ENCODE results near the gene ARMC7. TPM values are rescaled to one million over a fixed set of nuclear protein-coding genes. Genes with fewer than 3 reads are reported as not detected.

The ARMC7 gene
- total RNA-seq, 1 experiment from 2014 or later: 19.2 TPM

DNA sequence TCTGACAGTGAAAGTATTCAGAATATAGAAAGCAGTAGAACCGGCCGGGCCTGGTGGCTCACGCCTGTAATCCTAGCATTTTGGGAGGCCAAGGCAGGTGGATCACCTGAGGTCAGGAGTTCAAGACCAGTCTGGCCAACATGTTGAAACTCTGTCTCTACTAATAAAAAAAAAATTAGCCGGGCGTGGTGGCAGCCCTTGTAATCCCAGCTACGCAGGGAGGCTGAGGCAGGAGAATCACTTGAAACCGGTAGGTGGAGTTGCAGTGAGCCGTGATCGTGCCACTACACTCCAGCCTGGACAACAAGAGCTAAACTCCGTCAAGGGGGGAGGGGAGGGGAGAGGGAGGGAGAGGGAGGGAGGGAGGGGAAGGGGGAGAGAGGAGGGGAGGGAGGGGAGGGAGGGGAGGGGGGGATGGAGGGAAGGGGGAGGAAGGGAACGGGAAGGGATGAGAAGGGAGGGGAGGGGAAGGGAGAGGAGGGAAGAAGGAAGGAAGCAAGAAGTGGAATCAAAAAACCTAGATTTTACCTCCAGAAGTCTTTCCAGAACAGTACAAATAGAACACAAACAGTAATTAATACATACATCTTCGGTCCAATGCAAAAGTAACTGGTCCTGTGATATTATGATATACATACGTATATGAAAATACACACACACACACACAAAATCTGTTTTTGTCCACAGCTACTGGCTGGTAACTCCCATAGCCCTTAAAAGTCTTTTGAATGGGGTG, 32.6 kb downstream of the ARMC7 start:
- CTCF ChIA-PET: interaction anchor here (0.6 kb wide), 1 partner anchor 127 kb away, joined by 8 read pairs; no protein-coding TSS in a partner anchor
- Histone ChIP-seq H3K27me3 (ENCODE audit: insufficient read depth, low read depth) (no peaks in the 10 kb centered on the region), H3K4me3 (no peak overlapping the region), H3K4me2 (no peak overlapping the region), H3K4me1 (replicated peaks; ENCODE audit: insufficient read depth) (0 out of 2 replicates have a peak, but pooled peaks cover 9% of the 10 kb centered on the region), H3F3A (ENCODE audit: insufficient read depth, low read depth) (peaks cover 74% of the 10 kb centered on the region), H3K36me3 (ENCODE audit: low read depth) (peaks cover 65% of the 10 kb centered on the region), H3K9me3 (ENCODE audit: insufficient read depth, low read depth) (no peaks in the 10 kb centered on the region), H3K9me2 (ENCODE audit: insufficient read depth) (no peaks in the 10 kb centered on the region), H2AFZ (no peak overlapping the region), H4K20me1 (ENCODE audit: insufficient read depth) (no peaks in the 10 kb centered on the region), H3K79me2 (ENCODE audit: low read depth) (peaks cover 19% of the 10 kb centered on the region; the same call in 1 of the 2 replicates), H3K27ac (no peak overlapping the region)
- POLR2A ChIA-PET (ENCODE audit: unreplicated experiment): interaction anchor here (0.6 kb wide), 1 partner anchor 8 kb away, joined by 5 read pairs; no protein-coding TSS in a partner anchor
- intact Hi-C loops (cut with micrococcal nuclease; ENCODE audit: unreplicated experiment): no loop called here
- no peak for DNase-seq
- no TSS peak for BruUV-seq (replicated peaks)
- TF ChIP-seq, protein P1, sequence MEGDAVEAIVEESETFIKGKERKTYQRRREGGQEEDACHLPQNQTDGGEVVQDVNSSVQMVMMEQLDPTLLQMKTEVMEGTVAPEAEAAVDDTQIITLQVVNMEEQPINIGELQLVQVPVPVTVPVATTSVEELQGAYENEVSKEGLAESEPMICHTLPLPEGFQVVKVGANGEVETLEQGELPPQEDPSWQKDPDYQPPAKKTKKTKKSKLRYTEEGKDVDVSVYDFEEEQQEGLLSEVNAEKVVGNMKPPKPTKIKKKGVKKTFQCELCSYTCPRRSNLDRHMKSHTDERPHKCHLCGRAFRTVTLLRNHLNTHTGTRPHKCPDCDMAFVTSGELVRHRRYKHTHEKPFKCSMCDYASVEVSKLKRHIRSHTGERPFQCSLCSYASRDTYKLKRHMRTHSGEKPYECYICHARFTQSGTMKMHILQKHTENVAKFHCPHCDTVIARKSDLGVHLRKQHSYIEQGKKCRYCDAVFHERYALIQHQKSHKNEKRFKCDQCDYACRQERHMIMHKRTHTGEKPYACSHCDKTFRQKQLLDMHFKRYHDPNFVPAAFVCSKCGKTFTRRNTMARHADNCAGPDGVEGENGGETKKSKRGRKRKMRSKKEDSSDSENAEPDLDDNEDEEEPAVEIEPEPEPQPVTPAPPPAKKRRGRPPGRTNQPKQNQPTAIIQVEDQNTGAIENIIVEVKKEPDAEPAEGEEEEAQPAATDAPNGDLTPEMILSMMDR (conservative IDR thresholded peaks at IDR 0.05): no peak
- no peak for TF ChIP-seq EZH2 (IDR thresholded peaks at IDR 0.05; ENCODE audit: low read depth)

DNA sequence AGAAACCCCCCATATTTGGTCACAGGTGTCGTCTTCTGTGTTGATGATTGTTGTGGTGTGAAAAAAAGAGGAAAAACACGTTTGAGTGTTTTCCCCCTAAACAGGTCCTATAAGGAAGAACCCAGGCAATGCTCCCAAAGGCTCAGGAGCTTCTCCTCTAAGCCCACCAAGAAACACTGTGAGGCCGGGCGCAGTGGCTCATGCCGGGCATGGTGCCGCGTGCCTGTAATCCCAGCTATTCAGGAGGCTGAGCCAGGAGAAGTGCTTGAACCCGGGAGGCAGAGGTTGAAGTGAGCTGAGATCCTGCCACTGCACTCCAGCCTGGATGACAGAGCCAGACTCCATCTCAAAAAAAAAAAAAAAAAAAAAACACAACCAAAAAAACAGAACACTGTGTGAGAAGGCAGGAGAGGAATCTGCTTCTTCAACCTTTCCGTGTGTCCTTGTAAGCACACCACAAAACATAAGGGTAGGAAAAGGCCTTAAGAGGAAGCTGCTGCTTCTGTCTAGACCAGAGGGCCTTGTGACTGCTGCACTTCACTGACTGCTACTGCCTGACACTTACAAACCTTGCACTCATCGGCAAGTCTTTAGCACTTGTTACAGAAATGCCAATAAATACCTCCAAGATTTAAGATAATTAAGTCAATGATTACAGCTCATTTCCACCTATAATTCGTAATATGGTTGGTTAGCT, 35.2 kb downstream of the ARMC7 start:
- peaks cover 72% of the 10 kb centered on the region for H3K36me3 ChIP-seq (ENCODE audit: low read depth)
- H2AFZ ChIP-seq: no peak overlapping the region
- TF ChIP-seq, protein P1 (conservative IDR thresholded peaks at IDR 0.05): no peak
- TF ChIP-seq EZH2 (IDR thresholded peaks at IDR 0.05; ENCODE audit: low read depth): no peak
- no peaks in the 10 kb centered on the region for H3K9me2 ChIP-seq (ENCODE audit: insufficient read depth)
- BruUV-seq (replicated peaks): no TSS peak
- H3K9me3 ChIP-seq (ENCODE audit: insufficient read depth, low read depth): no peaks in the 10 kb centered on the region
- H3K4me3 ChIP-seq: no peak overlapping the region
- H3F3A ChIP-seq (ENCODE audit: insufficient read depth, low read depth): peaks cover 65% of the 10 kb centered on the region
- no peak for DNase-seq
- no peaks in the 10 kb centered on the region for H4K20me1 ChIP-seq (ENCODE audit: insufficient read depth)
- ChIA-PET CTCF (no interaction called here), POLR2A (ENCODE audit: unreplicated experiment) (interaction anchor here (0.6 kb wide), 2 partner anchors 23 to 283 kb away, joined by 3 to 4 read pairs; no protein-coding TSS in a partner anchor)
- H3K79me2 ChIP-seq (ENCODE audit: low read depth): peaks cover 43% of the 10 kb centered on the region
- H3K4me2 ChIP-seq: no peak overlapping the region
- H3K4me1 ChIP-seq (replicated peaks; ENCODE audit: insufficient read depth): 0 out of 2 replicates have a peak, but pooled peaks cover 9% of the 10 kb centered on the region
- no peaks in the 10 kb centered on the region for H3K27me3 ChIP-seq (ENCODE audit: insufficient read depth, low read depth)
- intact Hi-C loops (cut with micrococcal nuclease; ENCODE audit: unreplicated experiment): no loop called here
- no peak overlapping the region for H3K27ac ChIP-seq

DNA sequence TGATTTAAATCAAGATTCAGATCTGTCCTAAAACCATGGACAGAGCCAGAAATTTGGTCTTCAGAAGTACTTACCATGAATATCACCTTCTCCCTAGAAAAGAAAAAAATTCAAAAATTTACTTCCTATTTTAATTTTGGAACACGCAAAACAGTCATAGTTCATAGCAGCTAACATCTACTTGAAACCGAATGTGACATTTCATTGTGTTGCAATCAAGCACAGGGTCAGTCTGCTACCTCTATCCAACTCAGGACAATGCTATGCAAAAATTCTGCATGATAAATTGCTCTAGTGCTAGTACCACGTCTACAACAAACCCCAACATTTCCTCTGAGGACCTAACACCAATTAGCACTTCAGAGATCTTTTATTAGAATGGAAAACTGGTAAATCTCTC, 36.8 kb downstream of the ARMC7 start:
- TF ChIP-seq EZH2 (IDR thresholded peaks at IDR 0.05; ENCODE audit: low read depth): no peak
- TF ChIP-seq, protein P1 (conservative IDR thresholded peaks at IDR 0.05): no peak
- ChIA-PET CTCF (no interaction called here), POLR2A (ENCODE audit: unreplicated experiment) (no interaction called here)
- Histone ChIP-seq H3K27me3 (ENCODE audit: insufficient read depth, low read depth) (no peaks in the 10 kb centered on the region), H3K9me3 (ENCODE audit: insufficient read depth, low read depth) (no peaks in the 10 kb centered on the region), H3K27ac (no peak overlapping the region), H4K20me1 (ENCODE audit: insufficient read depth) (no peaks in the 10 kb centered on the region), H3K4me1 (replicated peaks; ENCODE audit: insufficient read depth) (0 out of 2 replicates have a peak, but pooled peaks cover 9% of the 10 kb centered on the region), H3F3A (ENCODE audit: insufficient read depth, low read depth) (peaks cover 51% of the 10 kb centered on the region; the same call in 1 of the 2 replicates), H3K4me2 (no peak overlapping the region), H3K79me2 (ENCODE audit: low read depth) (peaks cover 58% of the 10 kb centered on the region), H3K4me3 (no peak overlapping the region), H3K36me3 (ENCODE audit: low read depth) (peaks cover 56% of the 10 kb centered on the region), H3K9me2 (ENCODE audit: insufficient read depth) (no peaks in the 10 kb centered on the region), H2AFZ (no peak overlapping the region)
- BruUV-seq (replicated peaks): no TSS peak
- no peak for DNase-seq
- intact Hi-C loops (cut with micrococcal nuclease; ENCODE audit: unreplicated experiment): no loop called here
